Islet of Langerhans (tissue), 1 donor: Measurements from ENCODE around the gene TMEM202.
"Not testable (repeated sequence)": the region's sequence is repeated elsewhere in the genome, so short reads cannot be mapped to it uniquely, and the experiment has no call there.

Experiments used
- FAIRE-seq: peaks from one replicate; lab custom pipeline; 2011; peaks lifted over from hg19 to GRCh38; lab: Jason Lieb, UNC

The TMEM202 gene

DNA sequence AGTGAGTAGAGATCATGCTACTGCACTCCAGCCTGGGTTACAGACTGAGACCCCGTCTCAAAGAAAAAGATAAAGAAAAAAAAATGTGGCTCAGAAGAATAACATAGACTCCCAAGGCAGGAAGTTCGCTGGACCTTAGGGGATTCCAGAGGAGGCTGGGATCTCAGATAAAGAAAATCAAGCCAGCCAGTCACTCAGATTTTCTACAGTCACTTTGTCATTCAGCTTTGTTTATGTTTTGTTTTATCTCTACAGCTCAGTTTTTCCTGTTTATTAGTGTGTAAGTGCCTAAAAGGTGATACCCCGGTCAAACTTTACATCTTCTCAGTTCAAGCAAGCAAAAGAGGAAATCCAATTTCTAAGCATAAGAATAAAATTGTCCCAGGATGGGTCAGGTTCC lies 6.3 kb downstream of the TMEM202 start:
- FAIRE-seq = no peak

DNA sequence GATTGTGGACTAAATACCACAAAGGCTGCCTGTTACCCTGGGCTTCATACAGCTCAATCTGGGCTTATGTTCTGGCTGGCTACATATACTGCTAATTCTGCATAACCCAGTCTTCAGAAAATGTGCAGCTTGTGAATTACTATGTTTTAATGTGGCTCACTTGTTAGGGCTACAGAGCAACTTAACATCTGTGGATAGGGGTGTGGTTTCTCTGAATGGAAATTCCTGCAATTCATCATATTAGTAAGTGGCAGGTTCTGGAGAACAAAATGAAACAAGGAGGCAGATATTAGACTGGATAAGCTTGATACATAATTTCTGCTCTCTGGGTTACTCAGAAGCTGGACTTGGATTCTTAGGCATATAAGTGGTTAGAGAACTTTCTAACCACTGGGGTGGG lies 6.7 kb downstream of the TMEM202 start:
- FAIRE-seq = no peak

DNA sequence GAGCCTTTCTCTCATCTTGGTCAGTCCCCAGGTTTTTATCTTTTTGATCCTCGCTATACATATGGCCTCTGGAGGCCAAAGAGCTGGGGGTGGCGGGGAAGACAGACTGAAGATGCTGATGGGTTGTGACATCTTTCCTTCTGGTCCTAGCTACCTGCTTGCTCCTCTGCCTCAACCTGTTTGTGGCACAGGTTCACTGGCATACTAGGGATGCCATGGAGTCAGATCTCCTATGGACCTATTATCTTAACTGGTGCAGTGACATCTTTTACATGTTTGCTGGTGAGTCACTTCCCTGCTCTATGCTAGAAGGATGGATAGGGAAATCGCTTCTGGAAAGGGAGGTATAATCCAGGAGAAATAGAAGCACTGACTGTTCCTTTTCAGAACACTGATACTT lies 8.8 kb downstream of the TMEM202 start:
- no peak for FAIRE-seq

DNA sequence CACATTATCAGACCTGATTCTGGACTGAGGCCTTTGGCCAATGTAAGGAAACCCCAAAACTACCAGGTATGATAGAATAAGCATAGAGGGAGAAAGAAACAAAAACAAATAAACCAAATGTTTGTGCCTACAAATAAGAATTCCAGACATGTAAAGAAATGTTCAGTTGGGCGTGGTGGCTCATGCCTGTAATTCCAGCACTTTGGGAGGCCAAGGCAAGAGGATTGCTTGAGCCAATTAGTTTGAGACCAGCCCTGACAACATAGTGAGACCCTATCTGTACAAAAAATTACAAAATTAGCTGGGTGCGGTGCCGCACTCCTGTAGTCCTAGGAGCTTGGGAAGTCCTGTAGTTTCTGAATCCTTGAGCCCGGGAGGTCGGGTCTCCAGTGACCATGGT lies 13.0 kb downstream of the TMEM202 start:
- FAIRE-seq = no peak

DNA sequence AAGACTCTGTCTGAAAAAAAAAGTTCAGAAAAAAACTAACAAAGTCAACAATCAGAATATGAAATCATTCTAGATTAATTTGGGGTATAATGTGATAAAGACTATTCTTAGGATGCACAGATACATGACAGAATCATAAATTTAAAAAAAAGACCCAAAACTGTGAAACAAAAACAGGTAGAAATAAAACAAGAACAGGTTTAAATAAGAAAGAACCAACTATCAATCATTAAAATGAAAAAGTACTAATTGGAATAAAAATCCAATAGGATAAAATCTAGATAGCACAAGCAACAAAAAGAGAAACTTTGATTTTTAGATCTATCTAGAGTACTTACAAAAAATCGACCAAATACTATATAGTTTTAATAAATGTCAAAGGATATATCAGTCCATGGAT lies 13.4 kb downstream of the TMEM202 start:
- FAIRE-seq = no peak

DNA sequence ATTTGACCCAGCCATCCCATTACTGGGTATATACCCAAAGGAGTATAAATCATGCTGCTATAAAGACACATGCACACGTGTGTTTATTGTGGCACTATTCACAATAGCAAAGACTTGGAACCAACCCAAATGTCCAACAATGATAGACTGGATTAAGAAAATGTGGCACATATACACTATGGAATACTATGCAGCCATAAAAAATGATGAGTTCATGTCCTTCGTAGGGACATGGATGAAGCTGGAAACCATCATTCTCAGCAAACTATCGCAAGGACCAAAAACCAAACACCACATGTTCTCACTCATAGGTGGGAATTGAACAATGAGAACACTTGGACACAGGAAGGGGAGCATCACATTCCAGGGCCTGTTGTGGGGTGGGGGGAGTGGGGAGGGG lies 15.2 kb downstream of the TMEM202 start:
- not testable (repeated sequence) for FAIRE-seq

DNA sequence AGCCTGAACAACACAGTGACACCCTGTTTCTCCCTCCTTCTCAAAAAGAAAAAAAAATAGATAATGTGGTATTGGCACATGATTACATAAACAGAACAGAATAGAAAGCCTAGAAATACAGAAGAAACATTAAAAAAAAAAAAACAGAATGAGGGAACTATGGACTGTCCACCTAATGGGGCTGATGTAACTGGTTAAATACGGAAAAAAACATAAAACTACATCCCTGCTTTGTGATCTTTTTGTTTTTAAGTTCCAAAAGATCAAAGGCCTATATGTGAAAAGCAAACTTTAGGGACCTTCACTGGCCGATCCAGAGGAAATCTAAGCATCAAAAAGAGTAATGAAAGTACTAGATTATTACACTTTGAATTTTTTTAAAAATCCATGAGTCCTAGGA lies 17.2 kb downstream of the TMEM202 start:
- no peak for FAIRE-seq

DNA sequence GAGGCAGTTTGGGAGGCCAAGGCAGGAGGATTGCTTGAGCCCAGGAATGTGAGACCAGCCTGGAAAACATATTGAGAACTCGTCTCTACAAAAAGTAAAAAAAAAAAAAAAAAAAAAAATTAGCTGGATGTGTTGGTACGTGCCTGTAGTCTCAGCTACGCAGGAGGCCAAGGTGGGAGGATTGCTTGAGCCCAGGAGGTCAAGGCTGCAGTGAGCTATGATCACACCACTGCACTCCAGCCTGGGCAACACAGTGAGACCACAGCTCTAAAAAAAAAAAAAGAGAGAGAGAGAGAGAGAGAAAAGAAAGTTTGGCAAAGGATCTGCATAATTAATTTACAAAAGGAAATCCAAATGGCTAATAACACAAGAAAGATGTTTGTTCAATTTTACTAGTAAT lies 21.7 kb downstream of the TMEM202 start:
- not testable (repeated sequence) for FAIRE-seq

DNA sequence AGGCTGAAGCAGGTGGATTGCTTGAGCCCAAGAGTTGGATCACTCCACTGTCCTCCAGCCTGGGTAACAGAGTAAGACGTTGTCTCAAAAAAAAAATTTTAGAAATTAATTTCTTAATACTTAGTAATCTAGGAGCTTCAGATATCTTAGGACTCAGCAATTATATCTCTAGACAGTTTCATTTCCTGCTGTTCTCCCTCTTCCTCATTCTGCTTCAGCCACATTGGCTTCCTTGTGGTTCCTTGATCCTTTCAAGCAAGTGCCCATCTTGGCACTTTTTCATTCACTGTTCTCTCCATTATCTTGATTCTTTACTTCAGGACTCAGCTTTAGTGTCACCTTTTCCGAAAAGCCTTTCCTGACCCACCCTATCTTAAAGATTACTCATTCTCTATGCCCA lies 22.5 kb downstream of the TMEM202 start:
- no peak for FAIRE-seq

DNA sequence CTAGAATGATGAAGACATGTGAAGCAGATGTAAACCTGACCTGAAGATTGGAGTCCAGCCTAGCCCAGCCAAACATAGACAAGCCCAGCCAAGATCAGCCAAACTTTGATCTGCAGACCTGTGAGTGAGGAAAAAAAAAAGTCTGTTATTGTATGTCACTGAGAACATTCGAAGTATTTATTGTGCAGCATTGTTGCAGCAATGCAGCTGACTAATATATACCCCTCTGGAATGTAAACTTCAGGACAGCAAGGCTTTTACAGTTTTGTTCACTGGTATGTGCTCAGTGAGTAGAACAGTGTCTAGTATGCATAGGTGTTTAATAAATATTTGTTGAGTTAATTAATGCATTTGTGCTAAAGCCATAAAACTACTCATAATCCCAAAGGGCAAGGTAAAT lies 23.4 kb downstream of the TMEM202 start:
- FAIRE-seq = no peak

DNA sequence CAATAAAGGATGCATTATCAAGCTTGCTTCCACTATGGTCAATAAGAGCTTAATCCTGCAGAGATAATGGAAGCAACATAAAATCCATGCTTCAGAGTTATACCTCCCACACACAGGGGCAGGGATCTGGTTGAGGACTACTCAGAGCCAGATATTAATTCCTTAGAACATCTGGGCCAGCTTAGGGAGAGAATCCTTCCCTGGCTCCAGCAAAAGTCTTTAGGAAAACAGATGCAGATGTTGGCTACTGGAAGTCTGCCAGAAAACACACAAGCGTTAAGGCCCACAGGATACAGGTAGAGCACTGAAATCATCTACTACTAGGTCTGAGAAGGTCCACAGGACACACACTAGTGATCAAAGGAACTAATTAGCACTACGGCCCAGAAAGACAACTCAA lies 25.2 kb downstream of the TMEM202 start:
- FAIRE-seq = no peak

DNA sequence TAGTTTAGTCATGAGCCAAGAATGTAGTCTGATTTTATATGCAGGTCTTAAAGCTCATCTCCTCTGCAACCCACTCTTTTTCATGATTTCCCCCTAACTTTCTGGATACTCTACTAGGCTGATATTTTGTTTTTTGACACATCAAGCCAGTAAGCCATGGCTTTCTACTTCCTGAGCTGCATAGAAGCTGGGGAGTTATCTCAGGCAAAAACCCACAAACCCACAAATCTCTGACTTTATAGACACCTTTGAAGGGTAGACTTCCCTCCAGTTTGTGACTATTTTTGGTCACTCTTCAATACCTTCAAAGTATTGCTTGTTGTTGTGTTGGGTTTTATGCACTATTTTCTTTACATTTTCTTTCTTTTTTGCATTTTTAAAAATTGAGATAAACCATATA lies 28.6 kb downstream of the TMEM202 start:
- no peak for FAIRE-seq

DNA sequence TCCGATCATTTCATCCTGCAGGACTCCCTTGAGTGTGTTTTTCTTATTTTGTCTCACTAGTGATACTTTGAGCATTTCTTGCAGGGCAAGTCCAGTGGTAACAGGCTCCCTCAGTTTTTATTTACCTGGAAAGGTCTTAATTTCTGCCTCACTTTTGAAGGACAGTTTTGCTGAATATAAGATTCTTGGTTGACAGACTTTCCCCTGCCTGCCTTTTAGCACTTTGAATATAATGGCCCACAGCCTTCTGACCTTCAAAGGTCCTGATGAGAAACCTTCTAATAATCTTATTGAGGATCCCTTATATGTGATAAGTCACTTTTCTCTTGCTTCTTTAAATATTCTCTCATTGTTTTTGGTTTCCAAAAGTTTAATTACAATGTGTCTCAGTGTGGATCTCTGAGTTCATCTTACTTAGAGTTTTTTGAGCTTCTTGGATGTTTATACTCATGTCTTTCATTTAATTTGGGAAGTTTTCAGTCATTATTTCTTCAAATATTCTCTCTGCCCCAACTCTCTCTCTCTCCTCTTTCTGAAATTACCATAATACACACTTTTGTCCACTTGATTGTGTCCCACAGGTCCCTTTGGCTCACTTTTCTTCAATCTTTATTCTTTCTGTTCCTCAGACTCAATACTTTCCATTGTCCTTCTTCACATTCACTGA lies 39.7 kb downstream of the TMEM202 start:
- FAIRE-seq = no peak

DNA sequence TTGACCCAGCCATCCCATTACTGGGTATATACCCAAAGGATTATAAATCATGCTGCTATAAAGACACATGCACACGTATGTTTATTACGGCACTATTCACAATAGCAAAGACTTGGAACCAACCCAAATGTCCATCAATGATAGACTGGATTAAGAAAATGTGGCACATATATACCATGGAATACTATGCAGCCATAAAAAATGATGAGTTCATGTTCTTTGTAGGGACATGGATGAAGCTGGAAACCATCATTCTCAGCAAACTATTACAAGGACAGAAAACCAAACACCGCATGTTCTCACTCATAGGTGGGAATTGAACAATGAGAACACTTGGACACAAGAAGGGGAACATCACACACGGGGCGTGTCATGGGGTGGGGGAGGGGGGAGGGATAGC lies 44.7 kb downstream of the TMEM202 start:
- FAIRE-seq = not testable (repeated sequence)

DNA sequence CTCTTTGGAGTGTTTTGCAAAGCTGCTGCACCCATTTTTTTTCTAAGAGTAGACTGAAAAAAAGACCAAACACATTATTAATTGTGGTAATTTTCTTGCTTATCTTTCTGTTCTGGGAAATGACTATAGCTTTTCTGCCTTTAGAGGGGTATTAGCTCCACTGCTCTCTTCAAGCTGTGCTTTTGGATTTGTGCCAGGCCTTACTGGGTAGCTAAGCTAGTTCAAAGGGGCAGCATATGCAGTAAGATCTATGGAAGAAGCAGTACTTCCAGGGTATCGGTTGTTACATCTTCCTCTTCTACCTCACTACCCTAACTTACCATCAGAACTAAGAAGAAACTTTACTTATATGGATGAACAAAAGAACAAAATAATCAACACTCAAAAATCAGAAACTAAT lies 47.3 kb downstream of the TMEM202 start:
- FAIRE-seq = no peak

DNA sequence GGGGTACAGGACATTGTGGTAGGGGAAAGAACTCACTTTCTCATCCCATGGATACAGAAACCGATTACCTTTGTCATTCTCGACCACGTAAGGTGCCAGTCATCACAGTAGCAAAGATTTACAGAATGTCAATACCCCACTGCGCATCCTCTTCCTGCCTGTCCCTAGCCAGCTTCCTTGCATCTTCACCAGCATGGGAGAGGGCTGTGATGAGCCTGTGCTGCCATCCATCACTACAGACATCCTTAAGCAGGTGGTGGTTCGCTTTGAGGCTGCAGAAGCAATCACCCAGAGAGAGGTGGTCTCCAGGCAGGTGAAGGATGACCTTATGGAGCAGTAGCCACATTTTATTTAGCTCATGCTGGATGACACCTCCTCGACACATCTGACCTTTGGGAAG lies 52.7 kb downstream of the TMEM202 start:
- no peak for FAIRE-seq

DNA sequence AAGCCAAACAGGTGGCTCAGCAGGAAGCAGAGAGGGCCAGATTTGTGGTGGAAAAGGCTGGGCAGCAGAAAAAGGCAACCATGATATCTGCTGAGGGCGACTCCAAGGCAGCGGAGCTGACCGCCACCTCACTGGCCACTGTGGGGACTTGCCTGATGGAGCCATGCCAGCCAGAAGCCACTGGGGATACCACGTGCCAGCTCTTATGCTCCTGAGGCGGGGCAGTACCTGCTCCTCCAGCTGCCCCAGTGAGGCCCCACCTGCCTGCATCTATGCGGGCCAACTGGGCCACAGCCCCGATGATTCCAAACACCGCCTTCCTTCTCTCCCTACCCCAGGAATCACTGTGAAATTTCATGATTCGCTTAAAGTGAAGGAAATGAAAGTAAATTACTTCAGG lies 53.1 kb downstream of the TMEM202 start:
- FAIRE-seq = no peak

DNA sequence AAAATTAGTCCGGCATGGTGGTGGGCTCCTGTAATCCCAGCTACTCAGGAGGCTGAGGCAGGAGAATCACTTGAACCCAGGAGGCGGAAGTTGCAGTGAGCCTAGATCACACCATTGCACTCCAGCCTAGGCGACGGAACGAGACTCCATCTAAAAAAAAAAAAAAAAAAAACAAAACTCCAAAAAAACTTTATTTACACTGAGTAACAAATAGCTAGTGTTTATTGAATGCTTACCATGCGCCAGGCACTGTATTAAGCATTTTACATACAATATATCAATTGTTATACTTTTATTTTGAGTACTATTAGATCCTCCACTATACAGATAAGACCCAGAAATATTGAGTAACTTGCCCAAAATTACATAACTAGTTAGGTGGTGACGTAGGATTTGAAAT lies 58.6 kb downstream of the TMEM202 start:
- FAIRE-seq = no peak
